ENCODE results near the gene NRCAM.
"Not testable (repeated sequence)": the region's sequence is repeated elsewhere in the genome, so short reads cannot be mapped to it uniquely, and the experiment has no call there.

NRCAM gene

DNA sequence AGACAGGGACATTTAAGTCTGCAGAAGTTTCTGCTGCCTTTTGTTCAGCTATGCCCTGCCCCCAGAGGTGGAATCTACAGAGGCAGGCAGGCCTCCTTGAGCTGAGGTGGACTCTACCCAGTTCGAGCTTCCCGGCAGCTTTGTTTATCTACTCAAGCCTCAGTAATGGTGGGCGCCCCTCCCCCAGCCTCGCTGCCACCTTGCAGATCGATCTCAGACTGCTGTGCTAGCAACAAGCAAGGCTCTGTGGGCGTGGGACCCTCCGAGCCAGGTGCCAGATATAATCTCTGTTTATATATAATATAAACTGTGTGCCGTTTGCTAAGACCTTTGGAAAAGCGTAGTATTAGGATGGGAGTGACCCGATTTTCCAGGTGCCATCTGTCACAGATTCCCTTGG is 63.1 kb downstream of the NRCAM start:
- not testable (repeated sequence) for DNase-seq

DNA sequence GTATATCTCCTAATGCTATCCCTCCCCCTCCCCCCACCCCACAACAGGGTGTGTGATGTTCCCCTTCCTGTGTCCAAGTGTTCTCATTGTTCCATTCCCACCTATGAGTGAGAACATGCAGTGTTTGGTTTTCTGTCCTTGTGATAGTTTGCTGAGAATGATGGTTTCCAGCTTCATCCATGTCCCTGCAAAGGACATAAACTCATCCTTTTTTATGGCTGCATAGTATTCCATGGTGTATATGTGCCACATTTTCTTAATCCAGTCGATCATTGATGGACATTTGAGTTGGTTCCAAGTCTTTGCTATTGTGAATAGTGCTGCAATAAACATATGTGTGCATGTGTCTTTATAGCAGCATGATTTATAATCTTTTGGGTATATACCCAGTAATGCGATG is 68.5 kb downstream of the NRCAM start:
- not testable (repeated sequence) for DNase-seq

GRCh38 chr7:108385834-108386422 is 70.3 kb downstream of the NRCAM start:
- DNase-seq = no peak

GRCh38 chr7:108384716-108385483 is 71.3 kb downstream of the NRCAM start:
- no peak for DNase-seq

DNA sequence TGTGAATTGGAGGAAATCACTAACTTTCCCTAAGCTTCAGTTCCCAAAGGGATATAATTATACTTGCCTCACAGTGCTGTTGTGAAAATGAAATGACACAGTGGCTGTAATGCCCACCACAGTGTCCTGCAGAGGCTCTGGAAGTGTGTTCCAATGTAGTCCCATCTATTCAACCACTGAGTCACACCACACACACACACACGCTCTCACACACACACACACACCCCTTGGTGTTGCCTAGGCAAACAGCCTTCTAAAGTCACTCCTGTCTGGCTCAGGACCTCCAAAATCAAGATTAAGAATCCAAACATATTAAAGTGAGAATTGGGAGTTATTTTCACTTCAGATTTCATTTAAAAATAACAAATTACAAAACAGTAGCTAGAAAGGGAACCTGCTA is 73.3 kb downstream of the NRCAM start:
- DNase-seq = no peak

GRCh38 chr7:108380517-108380916 is 75.7 kb downstream of the NRCAM start:
- no peak for DNase-seq

GRCh38 chr7:108376206-108376605 is 80.0 kb downstream of the NRCAM start:
- no peak for DNase-seq

DNA sequence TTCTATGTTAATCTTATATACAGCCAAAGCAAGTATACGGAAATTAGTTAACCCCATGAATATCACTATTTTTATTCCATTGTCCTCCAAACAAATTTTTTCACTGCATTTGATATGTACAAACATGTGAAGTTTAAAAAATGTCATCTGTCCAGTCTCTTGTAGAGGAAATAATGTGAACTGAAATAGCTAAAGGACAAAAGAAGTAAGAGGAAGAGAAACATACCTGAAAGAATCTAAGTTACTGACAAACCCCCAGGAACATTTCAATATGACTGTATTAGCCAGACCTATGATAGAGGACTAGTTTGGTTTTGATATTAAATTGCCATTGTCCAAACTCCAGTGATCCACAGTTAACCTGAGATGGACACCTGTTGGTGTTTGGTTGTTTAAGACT is 80.6 kb downstream of the NRCAM start:
- DNase-seq = no peak

DNA sequence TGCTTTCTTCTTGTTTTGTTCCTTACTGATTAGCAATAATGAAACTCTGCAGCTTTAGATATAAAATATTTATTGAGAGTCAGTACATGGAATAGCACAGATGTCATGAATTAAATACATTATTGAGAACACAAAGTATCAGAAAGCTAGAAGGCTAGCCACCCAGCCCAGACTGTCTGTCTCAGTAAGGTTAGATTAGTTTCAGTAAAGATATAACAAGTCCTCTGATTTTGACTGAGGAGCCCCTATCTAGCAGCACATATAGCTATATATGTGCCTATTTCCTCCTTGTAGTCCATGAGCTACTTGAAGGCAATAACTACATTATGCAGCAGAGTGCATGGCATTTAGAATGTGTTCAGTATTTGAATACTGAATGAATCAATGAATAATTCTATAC is 81.3 kb downstream of the NRCAM start:
- no peak for DNase-seq

GRCh38 chr7:108372618-108373017 is 83.6 kb downstream of the NRCAM start:
- no peak for DNase-seq

- DNase-seq = no peak
Observed at GRCh38 chr7:108370616-108371015, 85.6 kb downstream of the NRCAM start.

DNA sequence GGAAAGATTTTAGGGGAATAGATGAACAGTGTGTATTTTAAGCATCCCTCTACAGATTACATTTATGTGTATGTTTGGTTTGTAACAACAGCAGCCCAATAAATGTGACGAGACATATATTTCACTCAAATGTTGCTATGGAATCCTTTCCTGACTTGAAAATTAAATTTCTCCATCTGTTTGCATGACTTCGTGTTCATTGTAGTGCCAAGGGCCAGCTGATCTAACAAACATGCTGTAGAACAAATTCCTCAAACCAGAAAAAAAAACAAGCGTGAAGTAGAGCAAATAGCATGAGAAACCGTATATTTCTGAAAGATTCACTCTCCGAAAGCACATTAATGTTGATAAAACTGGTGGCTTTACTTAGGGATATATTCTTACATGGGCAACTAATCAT is 87.8 kb downstream of the NRCAM start:
- DNase-seq = no peak

GRCh38 chr7:108367946-108368345 is 88.3 kb downstream of the NRCAM start:
- DNase-seq = no peak

GRCh38 chr7:108367314-108367713 is 88.9 kb downstream of the NRCAM start:
- no peak for DNase-seq

GRCh38 chr7:108363659-108364058 is 92.6 kb downstream of the NRCAM start:
- DNase-seq = no peak

DNA sequence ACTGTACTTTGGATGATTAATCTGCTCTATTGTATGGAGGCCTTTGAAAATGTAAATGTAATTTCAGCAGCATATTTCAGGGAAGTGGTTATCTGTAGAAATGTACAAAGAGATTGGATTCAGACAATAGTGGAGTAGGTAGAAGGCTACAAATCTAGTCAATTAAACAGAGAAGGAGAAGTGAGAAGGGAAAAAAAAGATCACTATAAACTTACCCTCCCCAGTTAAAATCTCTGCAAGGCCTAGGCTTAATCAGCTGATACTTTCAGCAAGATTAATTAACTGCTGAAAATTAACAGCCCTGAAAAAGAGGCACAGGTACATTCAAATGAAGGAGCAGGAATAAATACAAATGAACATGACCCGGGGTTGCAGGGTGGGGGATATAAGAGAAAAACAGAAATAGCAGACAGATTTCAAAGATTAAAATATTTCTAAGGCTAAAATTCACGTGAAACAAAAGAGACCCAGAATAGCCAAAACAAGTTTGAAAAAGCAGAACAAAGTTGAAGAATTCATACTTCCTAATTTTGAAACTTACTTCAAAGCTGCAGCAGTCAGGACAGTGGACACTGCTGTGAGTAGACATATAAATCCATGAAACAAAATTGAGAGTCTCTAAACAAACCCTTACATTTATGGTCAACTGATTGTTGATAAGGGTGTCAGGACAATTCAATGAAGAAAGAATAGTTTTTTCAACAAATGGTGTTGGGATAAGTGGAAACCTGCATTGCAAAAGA is 96.0 kb downstream of the NRCAM start:
- DNase-seq = no peak

DNA sequence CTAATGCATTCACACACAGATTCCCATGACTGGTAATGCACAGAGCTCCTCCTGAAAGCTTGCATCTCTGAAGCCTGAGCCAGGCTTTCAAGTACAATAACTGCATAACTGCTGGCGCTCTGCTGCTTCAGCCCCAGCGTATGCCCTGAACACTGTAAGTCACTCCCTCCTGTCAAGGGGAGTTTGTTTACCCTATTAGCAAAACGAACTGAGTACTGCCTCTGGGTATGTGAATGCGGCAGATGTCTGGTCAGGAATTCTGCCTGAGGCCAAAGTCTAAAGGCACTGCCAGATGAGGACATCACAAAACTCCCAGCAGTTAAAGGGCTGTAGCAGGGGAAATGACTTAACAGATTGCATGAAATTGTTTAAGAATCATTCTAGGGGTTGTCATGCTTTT is 97.7 kb downstream of the NRCAM start:
- DNase-seq = no peak

- no peak for DNase-seq
Observed at GRCh38 chr7:108351729-108352131, 104.5 kb downstream of the NRCAM start.

GRCh38 chr7:108348913-108349312 is 107.3 kb downstream of the NRCAM start:
- DNase-seq = no peak

GRCh38 chr7:108347616-108348015 is 108.6 kb downstream of the NRCAM start:
- no peak for DNase-seq

DNA sequence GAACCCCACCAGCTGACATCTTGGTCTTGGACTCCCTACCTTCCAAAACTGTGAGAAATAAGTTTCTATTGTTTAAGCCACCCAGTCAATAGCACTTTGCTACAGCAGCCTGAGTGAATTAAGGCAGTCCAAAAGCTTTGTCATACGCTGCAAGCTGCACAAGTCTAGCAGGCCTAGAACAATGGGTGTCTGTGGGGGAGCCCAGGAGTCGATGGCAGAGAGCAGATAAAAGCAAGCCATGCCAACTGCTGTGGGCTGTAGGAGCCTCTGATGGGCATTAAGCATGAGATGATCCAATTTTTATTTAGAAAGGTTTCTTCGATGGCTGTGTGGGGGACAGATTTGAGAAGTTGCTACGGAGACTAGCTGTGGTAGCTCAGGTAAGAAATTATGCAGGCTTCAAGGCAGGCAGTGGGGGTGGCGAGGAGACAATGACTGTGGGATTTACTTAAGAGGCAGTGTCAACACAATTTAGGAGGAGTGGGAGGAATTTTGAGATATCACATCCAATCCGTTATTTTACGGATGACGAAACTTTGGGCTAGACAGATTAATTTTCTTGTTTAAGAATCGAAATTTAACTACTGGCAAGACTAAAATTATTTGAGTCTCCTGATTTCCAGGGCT is 110.4 kb downstream of the NRCAM start:
- DNase-seq = no peak

DNA sequence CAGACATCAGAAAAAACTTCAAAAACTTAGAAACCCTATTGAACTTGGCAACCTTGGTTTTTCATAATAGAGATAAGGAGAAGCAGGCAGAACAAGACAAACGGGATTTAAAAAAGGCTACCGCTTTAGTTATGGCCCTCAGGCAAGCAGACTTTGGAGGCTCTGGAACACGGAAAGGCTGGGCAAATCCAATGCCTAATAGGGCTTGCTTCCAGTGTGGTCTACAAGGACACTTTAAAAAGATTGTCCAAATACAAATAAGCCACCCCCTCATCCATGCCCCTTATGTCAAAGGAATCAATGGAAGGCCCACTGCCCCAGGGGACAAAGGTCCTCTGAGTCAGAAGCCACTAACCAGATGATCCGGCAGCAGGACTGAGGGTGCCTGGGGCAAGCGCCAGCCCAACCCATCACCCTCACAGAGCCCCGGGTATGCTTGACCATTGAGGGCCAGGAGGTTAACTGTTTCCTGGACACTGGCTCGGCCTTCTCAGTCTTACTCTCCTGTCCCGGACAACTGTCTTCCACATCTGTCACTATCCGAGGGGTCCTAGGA is 115.3 kb downstream of the NRCAM start:
- no peak for DNase-seq

GRCh38 chr7:108340406-108340805 is 115.8 kb downstream of the NRCAM start:
- not testable (repeated sequence) for DNase-seq

All from stimulated activated CD8-positive, alpha-beta memory T cell treated with anti-CD3 and anti-CD28 coated beads, Interleukin-4, amount 100 ng/mL, for 48 hours (primary cell).